RPMI7951 (cell line): ENCODE results near the gene ITGA7. TPM values are rescaled to one million over a fixed set of nuclear protein-coding genes. Genes with fewer than 3 reads are reported as not detected.

ENCODE experiments used
- DNase-seq: peaks from one replicate; pipeline ENCODE4 v3.0.0-alpha.2; 2012; ENCODE audit warnings: low read depth
- total RNA-seq: library from RNA; depleted of rRNA; stranded (reverse); fragments of >200 nt; shearing (Covaris generic); gene quantifications from 2 replicates; pipeline ENCODE4 v1.2.3, GENCODE V29; 2014

ITGA7 gene
- total RNA-seq, 1 experiment from 2014 or later: 11.4 TPM

- DNase-seq: no peak
Observed at GRCh38 chr12:55718624-55719275, 11.0 kb upstream of the ITGA7 start.

- DNase-seq: no peak
Observed at GRCh38 chr12:55718015-55718414, 10.3 kb upstream of the ITGA7 start.

GRCh38 chr12:55717011-55718007 lies 9.6 kb upstream of the ITGA7 start:
- peak; percentile 69 for DNase-seq

- DNase-seq: no peak
Observed at GRCh38 chr12:55716582-55716957, 8.9 kb upstream of the ITGA7 start.

- peak; percentile 91 for DNase-seq
Observed at GRCh38 chr12:55715833-55716581, 8.3 kb upstream of the ITGA7 start, which contains the start of gene BLOC1S1. BLOC1S1 (plus strand) TSS chr12:55716046; CDS start chr12:55716052, 6 bp downstream.

- DNase-seq: no peak
Observed at GRCh38 chr12:55715169-55715764, 7.6 kb upstream of the ITGA7 start.

- no peak for DNase-seq
Observed at GRCh38 chr12:55713721-55714120, 6.0 kb upstream of the ITGA7 start.

- no peak for DNase-seq
Observed at GRCh38 chr12:55712700-55713415, 5.2 kb upstream of the ITGA7 start.

- no peak for DNase-seq
Observed at GRCh38 chr12:55711786-55712553, 4.3 kb upstream of the ITGA7 start.

GRCh38 chr12:55708695-55709233 lies 1.1 kb upstream of the ITGA7 start:
- no peak for DNase-seq

- DNase-seq: peak; percentile 17
Observed at GRCh38 chr12:55707219-55707671, 459 bp downstream of the ITGA7 start.

GRCh38 chr12:55706568-55707218 lies 1.0 kb downstream of the ITGA7 start:
- no peak for DNase-seq

- no peak for DNase-seq
Observed at GRCh38 chr12:55705782-55706402, 1.8 kb downstream of the ITGA7 start.

GRCh38 chr12:55704824-55705718 lies 2.6 kb downstream of the ITGA7 start:
- no peak for DNase-seq

GRCh38 chr12:55703901-55704761 lies 3.6 kb downstream of the ITGA7 start:
- DNase-seq: peak; percentile 42

GRCh38 chr12:55703288-55703687 lies 4.4 kb downstream of the ITGA7 start:
- DNase-seq: no peak

GRCh38 chr12:55702861-55703260 lies 4.8 kb downstream of the ITGA7 start:
- no peak for DNase-seq
